HepG2 (cell line): Measurements from ENCODE around the gene C3orf18. TPM values are rescaled to one million over a fixed set of nuclear protein-coding genes. Genes with fewer than 3 reads are reported as not detected.

Experiments
- DPF2 ChIP-seq: sonication (generic); formaldehyde crosslinking; IDR thresholded peaks from 2 replicates; pipeline ENCODE4 v1.4.0; 2020; ENCODE audit warnings: mild to moderate bottlenecking, low read depth, missing genetic modification reagents, borderline replicate concordance
- GMEB1 ChIP-seq: sonication (generic); formaldehyde crosslinking; IDR thresholded peaks from 2 replicates; pipeline ENCODE4 v1.5.1; 2020; ENCODE audit warnings: missing genetic modification reagents, mild to moderate bottlenecking, borderline replicate concordance
- HNF4G ChIP-seq, 2 experiments: sonication (generic) in 1 of 2; formaldehyde crosslinking in 1 of 2; IDR thresholded peaks; 2 replicates each; pipeline versions ENCODE4 v1.4.0 to v1.6.1; 2011 to 2020; ENCODE audit warnings: borderline replicate concordance in 2 of 2, low read depth in 2 of 2, mild to moderate bottlenecking in 2 of 2, low read length in 1 of 2, missing genetic modification reagents in 1 of 2, moderate library complexity in 1 of 2
- IKZF1 ChIP-seq: fragments of 450-650 bp; IDR thresholded peaks from 2 replicates; pipeline ENCODE4 v1.7.1; 2016
- MAFG ChIP-seq: sonication (generic); formaldehyde crosslinking; IDR thresholded peaks from 2 replicates; pipeline ENCODE4 v1.5.1; 2020; ENCODE audit warnings: mild to moderate bottlenecking, missing genetic modification reagents
- MBNL3 ChIP-seq: fragments of 250-450 bp; sonication (Bioruptor Pico); conservative IDR thresholded peaks from 2 replicates; pipeline ENCODE4 v1.8.0; 2022; ENCODE audit warnings: mild to moderate bottlenecking, inconsistent platforms
- NKX3-1 ChIP-seq: sonication (generic); formaldehyde crosslinking; IDR thresholded peaks from 2 replicates; pipeline ENCODE4 v1.5.0; 2020; ENCODE audit warnings: missing genetic modification reagents
- PBX3 ChIP-seq: sonication (generic); formaldehyde crosslinking; IDR thresholded peaks from 2 replicates; pipeline ENCODE4 v1.8.1; 2023; ENCODE audit warnings: missing genetic modification reagents, inconsistent platforms, borderline replicate concordance
- PLSCR1 ChIP-seq: sonication (generic); formaldehyde crosslinking; IDR thresholded peaks from 2 replicates; pipeline ENCODE4 v1.5.0; 2020; ENCODE audit warnings: missing genetic modification reagents, mild to moderate bottlenecking, borderline replicate concordance
- RFXANK ChIP-seq: IDR thresholded peaks from 2 replicates; pipeline ENCODE4 v1.6.1; 2016
- SAP130 ChIP-seq: IDR thresholded peaks from 2 replicates; pipeline ENCODE4 v1.6.1; 2016; ENCODE audit warnings: low read depth
- SOX13 ChIP-seq, 3 experiments: fragments of 450-650 bp in 1 of 3; sonication (generic) in 1 of 3; formaldehyde crosslinking in 1 of 3; IDR thresholded peaks in 2 of 3; conservative IDR thresholded peaks in 1 of 3; 2 replicates each; pipeline versions ENCODE4 v1.5.0 to v1.6.1; 2016 to 2020; ENCODE audit warnings: antibody characterized with exemption in 1 of 3, mild to moderate bottlenecking in 1 of 3, missing compliant biosample characterization in 1 of 3, missing genetic modification reagents in 1 of 3, moderate library complexity in 1 of 3
- TBL1XR1 ChIP-seq: fragments of 150-350 bp; IDR thresholded peaks from 2 replicates; pipeline ENCODE4 v1.6.1; 2014; ENCODE audit warnings: borderline replicate concordance, low read length; ENCODE audit not compliant: partially characterized antibody
- THAP8 ChIP-seq: sonication (generic); formaldehyde crosslinking; IDR thresholded peaks from 2 replicates; pipeline ENCODE4 v1.5.1; 2020; ENCODE audit warnings: missing genetic modification reagents, mild to moderate bottlenecking, borderline replicate concordance
- ZFP36 ChIP-seq: fragments of 150-350 bp; IDR thresholded peaks from 2 replicates; pipeline ENCODE4 v1.6.1; 2018; ENCODE audit warnings: borderline replicate concordance, low read length, low read depth; ENCODE audit not compliant: partially characterized antibody
- ZFY ChIP-seq: sonication (generic); formaldehyde crosslinking; IDR thresholded peaks from 2 replicates; pipeline ENCODE4 v1.4.0; 2020; ENCODE audit warnings: missing genetic modification reagents
- ZKSCAN1 ChIP-seq: fragments of 150-350 bp; IDR thresholded peaks from 2 replicates; pipeline ENCODE4 v1.6.1; 2014; ENCODE audit warnings: low read length
- ZNF260 ChIP-seq: sonication (generic); formaldehyde crosslinking; IDR thresholded peaks from 2 replicates; pipeline ENCODE4 v1.4.0; 2020; ENCODE audit warnings: missing genetic modification reagents, low read depth, mild to moderate bottlenecking, borderline replicate concordance
- ZNF276 ChIP-seq: sonication (generic); formaldehyde crosslinking; IDR thresholded peaks from 2 replicates; pipeline ENCODE4 v1.4.0; 2020; ENCODE audit warnings: mild to moderate bottlenecking, low read depth, missing genetic modification reagents
- ZNF326 ChIP-seq: sonication (generic); formaldehyde crosslinking; IDR thresholded peaks from 2 replicates; pipeline ENCODE4 v1.4.0; 2020; ENCODE audit warnings: missing genetic modification reagents, borderline replicate concordance
- ZNF34 ChIP-seq: sonication (generic); formaldehyde crosslinking; IDR thresholded peaks from 2 replicates; pipeline ENCODE4 v1.4.0; 2020; ENCODE audit warnings: mild to moderate bottlenecking, missing genetic modification reagents, borderline replicate concordance
- ZNF7 ChIP-seq: IDR thresholded peaks from 2 replicates; pipeline ENCODE4 v1.6.1; 2016; ENCODE audit warnings: missing biosample characterization, missing genetic modification reagents
- polyA plus RNA-seq, 8 experiments: library from polyadenylated mRNA; depleted of rRNA in 3 of 8; stranded (reverse) in 7 of 8; unstranded in 1 of 8; fragments of >200 nt; fragmentation: Illumina TruSeq in 4 of 8; extraction: Trizol in 4 of 8; gene quantifications; 2 replicates each; pipeline versions ENCODE4 v1.2.1 to v1.2.3, GENCODE V29; 2011 to 2016; ENCODE audit warnings: low read depth in 4 of 8, missing spikeins in 1 of 8, mixed read lengths in 1 of 8; ENCODE audit not compliant: insufficient read depth in 1 of 8
- total RNA-seq, 5 experiments: library from RNA; depleted of rRNA; stranded (reverse); fragments of >200 nt; fragmentation: Illumina TruSeq; extraction: Trizol; gene quantifications; 2 replicates each; pipeline ENCODE4 v1.2.3, GENCODE V29; 2016; ENCODE audit warnings: low read depth in 1 of 5

The C3orf18 gene
- total and polyA plus RNA-seq, 2 of the 13 experiments (the other 11 are each of a cell fraction or from before 2014, with no cell fraction given) = 1.6 to 4.8 TPM

- TF ChIP-seq GMEB1 (CRISPR knock-in tag) = peak; percentile 75
- no peak for TF ChIP-seq ZKSCAN1
- no peak for TF ChIP-seq MAFG (CRISPR knock-in tag)
- TF ChIP-seq DPF2 (CRISPR knock-in tag) = no peak
- TF ChIP-seq PLSCR1 (CRISPR knock-in tag) = no peak
- TF ChIP-seq MBNL3 (CRISPR knock-in tag) = no peak
- peak; percentile 61 for TF ChIP-seq TBL1XR1
- TF ChIP-seq ZNF260 = no peak
- TF ChIP-seq PBX3 = peak; percentile 81; the same call in 1 of the 2 replicates
- peak; percentile 84 for TF ChIP-seq SAP130
- peak; percentile 79 for TF ChIP-seq NKX3-1 (CRISPR knock-in tag)
- TF ChIP-seq ZNF7 = no peak
- peak; percentile 67; the same call in 1 of the 2 replicates for TF ChIP-seq ZNF34
- no peak for TF ChIP-seq HNF4G (IDR thresholded peaks at IDR 0.05; ENCODE audit: borderline replicate concordance, low read depth, low read length)
- peak; percentile 55; the same call in 1 of the 2 replicates for TF ChIP-seq HNF4G (CRISPR knock-in tag; IDR thresholded peaks at IDR 0.05; ENCODE audit: borderline replicate concordance, low read depth)
- no peak for TF ChIP-seq ZNF326 (CRISPR knock-in tag)
- no peak for TF ChIP-seq ZFP36
- TF ChIP-seq IKZF1 = no peak
- no peak for TF ChIP-seq RFXANK
- TF ChIP-seq THAP8 (CRISPR knock-in tag) = 0 out of 2 replicates have a peak, but pooled peaks have one; percentile 15
- peak; percentile 45; the same call in 1 of the 2 replicates for TF ChIP-seq SOX13 (IDR thresholded peaks at IDR 0.05)
- peak in 1 of 2 experiments; percentile 89; a peak in 2 of 4 replicates for TF ChIP-seq SOX13 (CRISPR knock-in tag; conservative IDR thresholded peaks at IDR 0.05 in 1 of 2, IDR thresholded peaks at IDR 0.05 in 1 of 2)
- peak; percentile 85 for TF ChIP-seq ZNF276 (CRISPR knock-in tag)
- 0 out of 2 replicates have a peak, but pooled peaks have one; percentile 40 for TF ChIP-seq ZFY (CRISPR knock-in tag)
Measured at GRCh38 chr3:50611464-50612233, 44.1 kb upstream of the C3orf18 start, which contains the start of gene CISH (continued).
